GM12878 (cell line): ENCODE measurements around the gene CCDC6. TPM values are rescaled to one million over a fixed set of nuclear protein-coding genes. Genes with fewer than 3 reads are reported as not detected.
"Not testable (repeated sequence)": the region's sequence is repeated elsewhere in the genome, so short reads cannot be mapped to it uniquely, and the experiment has no call there.

Experiments used
- ATAC-seq: fragments of 200-7000 bp; cut with Tn5 transposase; 3 replicates; pipeline ENCODE4 v1.9.1; 2020; ENCODE audit warnings: mild to moderate bottlenecking, moderate library complexity
- BruUV-seq: library from RNA; stranded (reverse); fragments of 400-500 nt; replicated peaks from 2 replicates; lab custom pipeline; 2021; lab: Mats Ljungman, UMichigan
- CTCF ChIA-PET: fragments of 300-600 bp; sonication (Branson Sonifier 250); formaldehyde crosslinking; extraction: SDS; loops from one replicate; lab custom pipeline; 2021; ENCODE audit warnings: inconsistent platforms; lab: Yijun Ruan, JAX
- POLR2A ChIA-PET: fragments of 350-600 bp; formaldehyde crosslinking; extraction: SDS; loops from one replicate; lab custom pipeline; 2021; ENCODE audit warnings: inconsistent platforms; lab: Charles Lee
- RAD21 ChIA-PET: fragments of 300-600 bp; sonication (Branson Sonifier 250); formaldehyde crosslinking; loops from one replicate; lab custom pipeline; 2023; ENCODE audit warnings: antibody characterized with exemption; ENCODE audit not compliant: unreplicated experiment; lab: Charles Lee
- SMC1A ChIA-PET: fragments of 300-600 bp; sonication (Branson Sonifier 250); formaldehyde crosslinking; loops from one replicate; lab custom pipeline; 2023; ENCODE audit not compliant: unreplicated experiment, uncharacterized antibody; lab: Charles Lee
- DNase-seq: peaks from one replicate; pipeline ENCODE4 v3.0.0-alpha.2; 2011; ENCODE audit warnings: low read depth, low spot score
- FAIRE-seq: peaks from 3 replicates; lab custom pipeline; 2011; peaks lifted over from hg19 to GRCh38; lab: Jason Lieb, UNC
- H2AFZ ChIP-seq: 2 replicates; pipeline ENCODE4 v1.6.0; 2011; ENCODE audit warnings: low read depth, low read length, control low read depth; ENCODE audit not compliant: control insufficient read depth
- H3K27ac ChIP-seq: 2 replicates; pipeline ENCODE4 v1.5.1; 2011; ENCODE audit warnings: control low read depth; ENCODE audit not compliant: control insufficient read depth, insufficient read depth
- H3K27me3 ChIP-seq, 2 experiments: replicated peaks in 1 of 2; 2 replicates each; pipeline versions ENCODE4 v1.6.0 to v1.6.1; 2011; ENCODE audit warnings: low read length in 1 of 2; ENCODE audit not compliant: control insufficient read depth in 2 of 2, insufficient read depth in 2 of 2
- H3K36me3 ChIP-seq, 2 experiments: 2 replicates each; pipeline ENCODE4 v1.5.1; 2011; ENCODE audit warnings: low read length in 1 of 2; ENCODE audit not compliant: control insufficient read depth in 2 of 2, insufficient read depth in 2 of 2
- H3K4me1 ChIP-seq: 2 replicates; pipeline ENCODE4 v1.6.1; 2011; ENCODE audit warnings: mild to moderate bottlenecking, low read length, moderate library complexity, mixed read lengths; ENCODE audit not compliant: control insufficient read depth, insufficient read depth
- H3K4me2 ChIP-seq: 2 replicates; pipeline ENCODE4 v1.6.0; 2011; ENCODE audit warnings: control low read depth; ENCODE audit not compliant: control insufficient read depth, insufficient read depth
- H3K4me3 ChIP-seq: fragments of 200-600 bp; sonication (generic); 2 replicates; pipeline ENCODE4 v1.5.1; 2016
- H3K79me2 ChIP-seq: 2 replicates; pipeline ENCODE4 v1.6.0; 2011; ENCODE audit warnings: low read length; ENCODE audit not compliant: control insufficient read depth, insufficient read depth
- H3K9ac ChIP-seq: 2 replicates; pipeline ENCODE4 v1.8.0; 2011; ENCODE audit warnings: low read length, control low read depth, mixed read lengths; ENCODE audit not compliant: control insufficient read depth, insufficient read depth
- H3K9me3 ChIP-seq: replicated peaks from 3 replicates; pipeline ENCODE4 v1.5.1; 2011; ENCODE audit warnings: mild to moderate bottlenecking, low read length; ENCODE audit not compliant: control insufficient read depth, insufficient read depth
- H4K20me1 ChIP-seq: 2 replicates; pipeline ENCODE4 v1.6.0; 2011; ENCODE audit not compliant: control insufficient read depth, insufficient read depth
- WGBS: methylation state at CpG from one replicate; pipeline ENCODE4 v1.1.6; 2016; ENCODE audit warnings: low lambda C conversion rate; ENCODE audit not compliant: insufficient replicate concordance, insufficient coverage; ENCODE audit errors: missing lambda C conversion rate; 5-methylcytosine and 5-hydroxymethylcytosine counted together
- in situ Hi-C: fragments of 300-500 bp; cut with MboI; formaldehyde crosslinking; loops from 9 replicates; pipeline ENCODE4 v1.14.3; 2018; ENCODE audit warnings: mixed read lengths
- intact Hi-C: fragments of 100-400 bp; cut with micrococcal nuclease; formaldehyde crosslinking; loops from one replicate; pipeline ENCODE4 v1.14.2; 2022; ENCODE audit not compliant: unreplicated experiment
- polyA plus RNA-seq, 11 experiments: library from polyadenylated mRNA; depleted of rRNA in 4 of 11; unstranded in 6 of 11; stranded (reverse) in 5 of 11; fragments of >200 nt; fragmentation: Nextera tagmentation in 4 of 11; fragmentation: Illumina TruSeq in 1 of 11; extraction: Ambion mirVana in 4 of 11; extraction: Trizol in 1 of 11; gene quantifications; 1 replicate in 1 of 11; 2 replicates in 10 of 11; pipeline versions ENCODE4 v1.2.1 to v1.2.3, GENCODE V29; 2011 to 2016; ENCODE audit warnings: inconsistent platforms in 2 of 11, missing spikeins in 2 of 11, low read depth in 1 of 11
- total RNA-seq, 4 experiments: library from RNA; depleted of rRNA in 3 of 4; stranded (reverse); fragments of >200 nt in 3 of 4; fragmentation: Illumina TruSeq in 1 of 4; extraction: Trizol in 1 of 4; gene quantifications; 2 replicates each; pipeline versions ENCODE4 v1.2.1 to v1.2.3, GENCODE V29; 2013 to 2021

CCDC6 gene
- total and polyA plus RNA-seq, 10 of the 15 experiments (the other 5 are each of a cell fraction or from before 2014, with no cell fraction given): 11.8 to 46.2 (median 26.7) TPM

GRCh38 chr10:59744762-59745161 lies 161.6 kb downstream of the CCDC6 start:
- ATAC-seq, H3K27me3 ChIP-seq, H3K27ac ChIP-seq, H3K4me3 ChIP-seq, POLR2A ChIA-PET, H2AFZ ChIP-seq, RAD21 ChIA-PET, in situ Hi-C loops, CTCF ChIA-PET, H3K4me2 ChIP-seq, H3K79me2 ChIP-seq, SMC1A ChIA-PET, DNase-seq, intact Hi-C loops, BruUV-seq, FAIRE-seq, H4K20me1 ChIP-seq, H3K9me3 ChIP-seq, H3K4me1 ChIP-seq, H3K36me3 ChIP-seq, H3K9ac ChIP-seq: not testable (repeated sequence)
- 46% methylated on average over 6 of the region's 6 CpGs for WGBS

- H3K4me1 ChIP-seq, intact Hi-C loops, H3K9ac ChIP-seq, H3K9me3 ChIP-seq, H3K79me2 ChIP-seq, H2AFZ ChIP-seq, BruUV-seq, ATAC-seq, H3K27ac ChIP-seq, CTCF ChIA-PET, SMC1A ChIA-PET, H3K36me3 ChIP-seq, DNase-seq, H3K27me3 ChIP-seq, FAIRE-seq, in situ Hi-C loops, H3K4me3 ChIP-seq, POLR2A ChIA-PET, H4K20me1 ChIP-seq, RAD21 ChIA-PET, H3K4me2 ChIP-seq: not testable (repeated sequence)
- 94% methylated on average over 21 of the region's 32 CpGs for WGBS
These were observed 162.2 kb downstream of the CCDC6 start for GRCh38 chr10:59744156-59744555.
